Liver (tissue), 9 donors: ENCODE measurements around the gene SPATC1L. TPM values are rescaled to one million over a fixed set of nuclear protein-coding genes. Genes with fewer than 3 reads are reported as not detected.
"Not testable (repeated sequence)": the region's sequence is repeated elsewhere in the genome, so short reads cannot be mapped to it uniquely, and the experiment has no call there.

Source experiments
- DNase-seq: peaks from one replicate; pipeline ENCODE4 v3.0.0-alpha.2; 2017; ENCODE audit warnings: low spot score
- H3K27ac ChIP-seq, 2 donors: one replicate each; pipeline ENCODE4 v1.7.0; 2013; ENCODE audit warnings: inconsistent platforms in 2 of 2, low read length in 2 of 2, control low read depth in 1 of 2, low read depth in 1 of 2, mild to moderate bottlenecking in 1 of 2
- H3K27me3 ChIP-seq, 4 donors: one replicate each; pipeline versions ENCODE4 v1.6.1 to v1.7.0; 2013; ENCODE audit warnings: low read length in 3 of 4, inconsistent platforms in 1 of 4, mild to moderate bottlenecking in 1 of 4, moderate library complexity in 1 of 4; ENCODE audit not compliant: control insufficient read depth in 4 of 4, insufficient read depth in 4 of 4
- H3K36me3 ChIP-seq, 4 donors: one replicate each; pipeline versions ENCODE4 v1.6.1 to v1.7.0; 2013; ENCODE audit warnings: low read length in 3 of 4, mild to moderate bottlenecking in 3 of 4, low read depth in 1 of 4, moderate library complexity in 1 of 4; ENCODE audit not compliant: control insufficient read depth in 4 of 4, insufficient read depth in 3 of 4
- H3K4me1 ChIP-seq, 4 donors: one replicate each; pipeline versions ENCODE4 v1.6.1 to v1.7.0; 2013; ENCODE audit warnings: low read length in 3 of 4, mild to moderate bottlenecking in 3 of 4, moderate library complexity in 1 of 4; ENCODE audit not compliant: control insufficient read depth in 4 of 4, insufficient read depth in 4 of 4
- H3K4me3 ChIP-seq, 3 donors: one replicate each; pipeline versions ENCODE4 v1.6.1 to v1.7.0; 2013; ENCODE audit warnings: low read length in 3 of 3, control low read depth in 1 of 3, low read depth in 1 of 3, mild to moderate bottlenecking in 1 of 3
- H3K9ac ChIP-seq, 2 donors: one replicate each; pipeline ENCODE4 v1.7.0; 2013; ENCODE audit warnings: low read length in 2 of 2, mild to moderate bottlenecking in 2 of 2, moderate library complexity in 2 of 2, control low read depth in 1 of 2, low read depth in 1 of 2
- H3K9me3 ChIP-seq, 4 donors: one replicate each; pipeline versions ENCODE4 v1.6.1 to v1.7.0; 2013; ENCODE audit warnings: low read length in 3 of 4; ENCODE audit not compliant: control insufficient read depth in 4 of 4
- FOXA2 ChIP-seq: IDR thresholded peaks from 2 replicates; pipeline ENCODE4 v1.6.1; 2016; ENCODE audit warnings: antibody characterized with exemption
- GABPA ChIP-seq, 2 donors: IDR thresholded peaks in 1 of 2; conservative IDR thresholded peaks in 1 of 2; 2 replicates each; pipeline ENCODE4 v1.6.1; 2016; ENCODE audit warnings: antibody characterized with exemption in 2 of 2, mild to moderate bottlenecking in 1 of 2, moderate library complexity in 1 of 2
- HNF4A ChIP-seq, 2 donors: conservative IDR thresholded peaks; 2 replicates each; pipeline ENCODE4 v1.6.1; 2016; ENCODE audit warnings: antibody characterized with exemption in 2 of 2, mild to moderate bottlenecking in 2 of 2
- HNF4G ChIP-seq: IDR thresholded peaks from 2 replicates; pipeline ENCODE4 v1.6.1; 2016; ENCODE audit warnings: antibody characterized with exemption
- JUND ChIP-seq, 2 donors: IDR thresholded peaks; 2 replicates each; pipeline ENCODE4 v1.6.1; 2016; ENCODE audit warnings: antibody characterized with exemption in 2 of 2
- RXRA ChIP-seq, 2 donors: IDR thresholded peaks; 2 replicates each; pipeline ENCODE4 v1.6.1; 2017 to 2018; ENCODE audit warnings: antibody characterized with exemption in 2 of 2, mild to moderate bottlenecking in 1 of 2
- SP1 ChIP-seq: IDR thresholded peaks from 2 replicates; pipeline ENCODE4 v1.6.1; 2018; ENCODE audit warnings: antibody characterized with exemption, mild to moderate bottlenecking
- TAF1 ChIP-seq: conservative IDR thresholded peaks from 2 replicates; pipeline ENCODE4 v1.6.1; 2016; ENCODE audit warnings: antibody characterized with exemption, mild to moderate bottlenecking
- YY1 ChIP-seq: IDR thresholded peaks from 2 replicates; pipeline ENCODE4 v1.6.1; 2016; ENCODE audit warnings: antibody characterized with exemption, mild to moderate bottlenecking
- WGBS: extraction: QIAGEN DNeasy Blood & Tissue Kit; methylation state at CpG from one replicate; pipeline ENCODE4 v1.1.7; 2013; 5-methylcytosine and 5-hydroxymethylcytosine counted together
- polyA plus RNA-seq, 2 donors: library from polyadenylated mRNA; stranded (reverse) in 1 of 2; unstranded in 1 of 2; fragments of 200-250 nt in 1 of 2; fragments of >200 nt in 1 of 2; fragmentation: Nextera tagmentation in 1 of 2; extraction: Ambion mirVana in 1 of 2; gene quantifications; one replicate each; pipeline versions ENCODE4 v1.2.1 to v1.2.3, GENCODE V29; 2013 to 2015
- total RNA-seq, 2 donors: library from RNA; depleted of rRNA; stranded (reverse); fragments of >200 nt; gene quantifications; one replicate each; pipeline ENCODE4 v1.2.3, GENCODE V29; 2014
- TF ChIP-seq, protein P1 (sequence below): IDR thresholded peaks from 2 replicates; pipeline ENCODE4 v1.6.1; 2016; ENCODE audit warnings: antibody characterized with exemption
- TF ChIP-seq, protein P2 (sequence below): fragments of 150-350 bp; IDR thresholded peaks from 2 replicates; pipeline ENCODE4 v1.5.1; 2017; ENCODE audit warnings: improper control_type of control experiment, low read depth, low read length; ENCODE audit not compliant: missing input control
- TF ChIP-seq, protein P3 (sequence below): IDR thresholded peaks from 2 replicates; pipeline ENCODE4 v1.6.1; 2016; ENCODE audit warnings: antibody characterized with exemption, mild to moderate bottlenecking
- donor health status: healthy.
- donor health status: healthy.
- donor health status: healthy.
- donor health status: healthy.
- donor health status: healthy.

SPATC1L gene
- total and polyA plus RNA-seq, 4 donors: 0.33 to 3.5 (median 0.79) TPM

DNA sequence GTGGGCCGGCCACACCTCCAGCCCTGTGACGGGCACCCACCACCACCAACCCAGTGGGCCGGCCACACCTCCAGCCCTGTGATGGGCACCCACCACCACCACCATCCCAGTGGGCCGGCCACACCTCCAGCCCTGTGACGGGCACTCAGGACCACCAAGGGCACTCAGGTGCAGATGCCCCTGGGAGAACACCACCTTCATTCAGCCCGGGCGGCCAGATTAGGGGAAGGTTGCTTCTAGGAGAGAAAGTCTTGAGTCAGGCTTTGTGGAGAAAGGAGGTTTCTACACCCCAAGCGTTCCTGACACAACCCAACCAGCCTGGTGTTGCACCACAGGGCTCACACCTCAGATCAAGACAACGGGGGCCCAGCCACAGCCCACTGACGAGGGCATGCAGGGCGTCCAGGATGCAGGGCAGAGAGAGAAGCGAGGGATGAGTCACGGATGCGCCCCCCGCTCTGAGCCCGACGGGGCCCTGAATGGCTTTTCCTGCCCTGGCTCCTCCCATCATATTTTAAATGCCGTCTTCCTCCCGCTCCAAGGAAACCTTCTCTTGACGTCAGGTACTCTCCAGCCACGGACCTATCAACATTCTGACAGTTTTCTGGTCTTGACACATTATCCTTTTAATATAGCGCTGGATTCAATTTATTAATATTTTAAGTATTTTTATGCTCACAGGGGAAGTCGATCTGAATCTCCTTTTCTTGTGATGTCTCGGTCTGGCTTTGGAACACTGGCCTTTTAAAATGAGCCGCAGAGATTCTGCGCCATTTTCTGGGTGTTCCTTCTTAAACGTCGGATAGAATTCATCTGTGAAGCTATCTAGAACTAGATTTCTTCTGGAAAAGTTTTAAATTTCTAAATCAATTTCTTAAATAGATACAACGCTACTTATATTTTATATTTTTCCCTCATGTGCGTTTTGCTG is 631 bp upstream of the SPATC1L start:
- no peaks in the 10 kb centered on the region for H3K9me3 ChIP-seq
- no peak overlapping the region for H3K9ac ChIP-seq
- 25% methylated on average over 30 of the region's 30 CpGs for WGBS
- TF ChIP-seq JUND (IDR thresholded peaks at IDR 0.05) (peak in 1 of 2 donors; percentile 40), HNF4A (conservative IDR thresholded peaks at IDR 0.05) (no peak), SP1 (peak; percentile 91), HNF4G (no peak)
- peaks cover 0 to 12% (median 5%) of the 10 kb centered on the region in 4 donors for H3K36me3 ChIP-seq
- DNase-seq: peak; percentile 65
- no peaks in the 10 kb centered on the region for H3K27me3 ChIP-seq
- peak overlapping the region in 2 of 3 donors; percentile 25 to 45 for H3K4me3 ChIP-seq
- peaks cover 0 to 4% (median 0%) of the 10 kb centered on the region in 4 donors for H3K4me1 ChIP-seq
- peak overlapping the region; percentile 81 for H3K27ac ChIP-seq

DNA sequence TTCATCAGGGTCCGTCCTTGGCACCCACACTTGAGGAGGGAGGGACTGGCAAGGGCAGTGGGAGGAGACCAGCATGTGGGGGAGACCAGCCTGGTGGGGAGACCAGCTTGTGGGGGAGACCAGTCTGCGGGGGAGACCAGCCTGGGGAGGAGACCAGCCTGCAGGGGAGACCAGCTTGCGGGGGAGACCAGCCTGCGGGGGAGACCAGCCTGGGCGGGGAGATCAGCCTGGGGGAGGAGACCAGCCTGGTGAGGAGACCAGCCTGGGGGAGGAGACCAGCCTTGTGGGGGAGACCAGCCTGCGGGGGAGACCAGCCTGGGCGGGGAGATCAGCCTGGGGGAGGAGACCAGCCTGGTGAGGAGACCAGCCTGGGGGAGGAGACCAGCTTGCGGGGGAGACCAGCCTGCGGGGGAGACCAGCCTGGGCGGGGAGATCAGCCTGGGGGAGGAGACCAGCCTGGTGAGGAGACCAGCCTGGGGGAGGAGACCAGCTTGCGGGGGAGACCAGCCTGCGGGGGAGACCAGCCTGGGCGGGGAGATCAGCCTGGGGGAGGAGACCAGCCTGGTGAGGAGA is 836 bp downstream of the SPATC1L start:
- not testable (repeated sequence) for H3K9ac ChIP-seq, H3K9me3 ChIP-seq, H3K4me1 ChIP-seq, DNase-seq, H3K27me3 ChIP-seq, H3K27ac ChIP-seq, H3K36me3 ChIP-seq
- H3K4me3 ChIP-seq: peak overlapping the region in 1 of 3 donors; percentile 48
- WGBS: 83% methylated on average over 7 of the region's 13 CpGs

DNA sequence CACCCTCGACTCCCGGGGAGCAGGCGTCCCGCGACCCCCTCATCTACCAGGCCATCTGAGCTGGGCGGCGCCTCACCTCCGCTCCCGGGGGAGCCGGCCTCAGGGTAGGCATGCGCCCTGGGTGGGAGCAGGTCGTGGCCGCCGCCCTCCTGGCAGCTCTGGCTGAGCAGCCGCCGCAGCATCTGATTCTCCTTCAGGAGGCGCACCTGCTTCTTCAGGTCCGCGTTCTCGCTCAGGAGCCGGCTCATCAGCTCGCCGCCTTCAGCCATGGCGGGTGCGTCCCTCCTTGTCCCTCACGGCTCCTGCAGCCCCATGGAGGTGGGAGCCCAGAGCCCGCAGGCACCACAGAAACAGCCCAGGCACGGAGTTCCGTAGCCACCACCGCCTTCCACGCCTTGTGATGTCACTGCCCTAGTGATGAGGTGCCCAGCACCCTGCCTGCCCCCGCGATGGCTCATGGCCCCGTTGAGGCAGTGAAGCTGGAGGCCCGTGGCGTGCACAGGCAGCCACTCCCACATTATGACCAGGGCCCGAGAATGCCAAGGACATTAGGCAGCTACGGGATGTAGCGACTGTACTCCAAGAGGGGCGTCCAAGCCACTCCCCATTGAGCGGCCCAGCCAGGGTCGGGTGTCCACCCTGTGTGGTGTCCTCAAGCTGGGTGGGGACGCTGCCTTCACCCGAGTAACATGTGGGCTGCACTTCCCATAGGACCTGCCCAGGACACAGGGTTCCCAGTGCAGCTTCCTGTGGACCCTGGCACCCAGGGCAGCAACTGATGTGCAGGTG is 1.5 kb downstream of the SPATC1L start:
- TF ChIP-seq GABPA (IDR thresholded peaks at IDR 0.05 in 1 of 2, conservative IDR thresholded peaks at IDR 0.05 in 1 of 2): no peak
- TF ChIP-seq HNF4G: no peak
- TF ChIP-seq, protein P1, sequence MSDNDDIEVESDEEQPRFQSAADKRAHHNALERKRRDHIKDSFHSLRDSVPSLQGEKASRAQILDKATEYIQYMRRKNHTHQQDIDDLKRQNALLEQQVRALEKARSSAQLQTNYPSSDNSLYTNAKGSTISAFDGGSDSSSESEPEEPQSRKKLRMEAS: no peak
- no peak for TF ChIP-seq TAF1
- TF ChIP-seq, protein P2, sequence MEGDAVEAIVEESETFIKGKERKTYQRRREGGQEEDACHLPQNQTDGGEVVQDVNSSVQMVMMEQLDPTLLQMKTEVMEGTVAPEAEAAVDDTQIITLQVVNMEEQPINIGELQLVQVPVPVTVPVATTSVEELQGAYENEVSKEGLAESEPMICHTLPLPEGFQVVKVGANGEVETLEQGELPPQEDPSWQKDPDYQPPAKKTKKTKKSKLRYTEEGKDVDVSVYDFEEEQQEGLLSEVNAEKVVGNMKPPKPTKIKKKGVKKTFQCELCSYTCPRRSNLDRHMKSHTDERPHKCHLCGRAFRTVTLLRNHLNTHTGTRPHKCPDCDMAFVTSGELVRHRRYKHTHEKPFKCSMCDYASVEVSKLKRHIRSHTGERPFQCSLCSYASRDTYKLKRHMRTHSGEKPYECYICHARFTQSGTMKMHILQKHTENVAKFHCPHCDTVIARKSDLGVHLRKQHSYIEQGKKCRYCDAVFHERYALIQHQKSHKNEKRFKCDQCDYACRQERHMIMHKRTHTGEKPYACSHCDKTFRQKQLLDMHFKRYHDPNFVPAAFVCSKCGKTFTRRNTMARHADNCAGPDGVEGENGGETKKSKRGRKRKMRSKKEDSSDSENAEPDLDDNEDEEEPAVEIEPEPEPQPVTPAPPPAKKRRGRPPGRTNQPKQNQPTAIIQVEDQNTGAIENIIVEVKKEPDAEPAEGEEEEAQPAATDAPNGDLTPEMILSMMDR: no peak
- TF ChIP-seq, protein P3, sequence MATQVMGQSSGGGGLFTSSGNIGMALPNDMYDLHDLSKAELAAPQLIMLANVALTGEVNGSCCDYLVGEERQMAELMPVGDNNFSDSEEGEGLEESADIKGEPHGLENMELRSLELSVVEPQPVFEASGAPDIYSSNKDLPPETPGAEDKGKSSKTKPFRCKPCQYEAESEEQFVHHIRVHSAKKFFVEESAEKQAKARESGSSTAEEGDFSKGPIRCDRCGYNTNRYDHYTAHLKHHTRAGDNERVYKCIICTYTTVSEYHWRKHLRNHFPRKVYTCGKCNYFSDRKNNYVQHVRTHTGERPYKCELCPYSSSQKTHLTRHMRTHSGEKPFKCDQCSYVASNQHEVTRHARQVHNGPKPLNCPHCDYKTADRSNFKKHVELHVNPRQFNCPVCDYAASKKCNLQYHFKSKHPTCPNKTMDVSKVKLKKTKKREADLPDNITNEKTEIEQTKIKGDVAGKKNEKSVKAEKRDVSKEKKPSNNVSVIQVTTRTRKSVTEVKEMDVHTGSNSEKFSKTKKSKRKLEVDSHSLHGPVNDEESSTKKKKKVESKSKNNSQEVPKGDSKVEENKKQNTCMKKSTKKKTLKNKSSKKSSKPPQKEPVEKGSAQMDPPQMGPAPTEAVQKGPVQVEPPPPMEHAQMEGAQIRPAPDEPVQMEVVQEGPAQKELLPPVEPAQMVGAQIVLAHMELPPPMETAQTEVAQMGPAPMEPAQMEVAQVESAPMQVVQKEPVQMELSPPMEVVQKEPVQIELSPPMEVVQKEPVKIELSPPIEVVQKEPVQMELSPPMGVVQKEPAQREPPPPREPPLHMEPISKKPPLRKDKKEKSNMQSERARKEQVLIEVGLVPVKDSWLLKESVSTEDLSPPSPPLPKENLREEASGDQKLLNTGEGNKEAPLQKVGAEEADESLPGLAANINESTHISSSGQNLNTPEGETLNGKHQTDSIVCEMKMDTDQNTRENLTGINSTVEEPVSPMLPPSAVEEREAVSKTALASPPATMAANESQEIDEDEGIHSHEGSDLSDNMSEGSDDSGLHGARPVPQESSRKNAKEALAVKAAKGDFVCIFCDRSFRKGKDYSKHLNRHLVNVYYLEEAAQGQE: no peak
- no peak for TF ChIP-seq FOXA2
- no peak for TF ChIP-seq RXRA (IDR thresholded peaks at IDR 0.05)
- TF ChIP-seq YY1: no peak
- Histone ChIP-seq H3K9me3 (no peaks in the 10 kb centered on the region), H3K27me3 (no peaks in the 10 kb centered on the region), H3K36me3 (peaks cover 0 to 1% (median 0%) of the 10 kb centered on the region in 4 donors), H3K27ac (no peak overlapping the region), H3K9ac (no peak overlapping the region), H3K4me3 (no peak overlapping the region), H3K4me1 (peaks cover 0 to 4% (median 0%) of the 10 kb centered on the region in 4 donors)
- 93% methylated on average over 44 of the region's 44 CpGs for WGBS
- DNase-seq: no peak
